Neuron (in vitro differentiated cells): ENCODE measurements around the gene PPP2R3A.
"Not testable (repeated sequence)": the region's sequence is repeated elsewhere in the genome, so short reads cannot be mapped to it uniquely, and the experiment has no call there.

Source experiments
- H2AFZ ChIP-seq: one replicate; pipeline ENCODE4 v1.6.1; 2013; ENCODE audit warnings: low read depth, mild to moderate bottlenecking, inconsistent platforms, low read length, moderate library complexity
- H3K27me3 ChIP-seq: one replicate; pipeline ENCODE4 v1.6.1; 2013; ENCODE audit warnings: low read length; ENCODE audit not compliant: insufficient read depth
- H3K36me3 ChIP-seq: one replicate; pipeline ENCODE4 v1.6.1; 2013; ENCODE audit warnings: low read length; ENCODE audit not compliant: insufficient read depth
- H3K4me1 ChIP-seq: one replicate; pipeline ENCODE4 v1.6.1; 2013; ENCODE audit warnings: low read length; ENCODE audit not compliant: insufficient read depth
- H3K4me3 ChIP-seq: 2 replicates; pipeline ENCODE4 v1.5.1; 2013; ENCODE audit warnings: mild to moderate bottlenecking, low read length, moderate library complexity
- H3K9me3 ChIP-seq: one replicate; pipeline ENCODE4 v1.6.1; 2013; ENCODE audit warnings: low read length

The PPP2R3A gene

DNA sequence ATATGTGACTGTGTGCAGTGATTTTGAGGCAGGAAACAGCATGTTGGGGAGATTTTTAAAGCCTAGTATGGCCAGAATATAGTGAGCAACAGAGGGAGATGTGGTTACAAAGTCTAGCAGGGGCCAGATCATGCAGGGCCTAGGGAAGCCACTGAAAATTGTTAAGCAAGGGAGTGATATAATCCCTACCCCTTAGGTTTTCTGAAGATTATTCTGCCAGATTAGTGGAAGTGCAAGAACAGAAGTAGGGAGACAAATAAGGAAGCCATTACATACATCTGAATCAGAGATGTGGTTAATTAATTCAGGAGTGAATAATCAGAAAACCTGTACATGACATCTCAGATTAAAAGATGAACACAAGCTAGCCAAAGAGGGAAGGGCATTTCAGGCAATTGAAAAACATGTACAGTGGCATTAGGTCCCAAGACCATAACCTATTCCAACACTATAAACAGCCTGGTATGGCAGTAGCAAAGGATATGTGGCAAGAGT lies 175.8 kb downstream of the PPP2R3A start:
- Histone ChIP-seq H3K4me1 (peaks cover 17% of the 10 kb centered on the region), H3K9me3 (no peaks in the 10 kb centered on the region), H2AFZ (no peak overlapping the region), H3K27me3 (no peaks in the 10 kb centered on the region), H3K36me3 (peaks cover 22% of the 10 kb centered on the region), H3K4me3 (no peak overlapping the region)

DNA sequence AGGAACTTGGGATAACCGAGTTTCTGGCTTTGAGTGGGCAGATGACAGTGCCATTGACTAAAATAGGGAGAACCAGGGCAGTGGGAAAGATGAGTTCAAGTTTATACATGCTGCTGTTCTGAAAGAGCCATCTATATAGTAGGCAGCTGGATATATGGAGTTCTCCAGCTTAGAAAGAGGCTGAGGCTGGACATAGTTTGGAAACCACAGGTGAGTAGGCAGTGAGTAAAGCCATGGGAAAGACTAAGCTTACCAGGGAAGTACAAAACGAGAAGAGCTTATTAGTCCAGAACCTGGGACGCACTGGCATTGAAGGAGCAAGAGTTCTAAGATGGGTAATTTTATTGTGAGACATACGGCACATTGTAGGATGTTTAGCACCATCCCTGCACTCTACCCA lies 176.4 kb downstream of the PPP2R3A start:
- Histone ChIP-seq H3K4me1 (peaks cover 17% of the 10 kb centered on the region), H3K36me3 (peaks cover 22% of the 10 kb centered on the region), H2AFZ (no peak overlapping the region), H3K9me3 (no peaks in the 10 kb centered on the region), H3K27me3 (no peaks in the 10 kb centered on the region), H3K4me3 (no peak overlapping the region)

DNA sequence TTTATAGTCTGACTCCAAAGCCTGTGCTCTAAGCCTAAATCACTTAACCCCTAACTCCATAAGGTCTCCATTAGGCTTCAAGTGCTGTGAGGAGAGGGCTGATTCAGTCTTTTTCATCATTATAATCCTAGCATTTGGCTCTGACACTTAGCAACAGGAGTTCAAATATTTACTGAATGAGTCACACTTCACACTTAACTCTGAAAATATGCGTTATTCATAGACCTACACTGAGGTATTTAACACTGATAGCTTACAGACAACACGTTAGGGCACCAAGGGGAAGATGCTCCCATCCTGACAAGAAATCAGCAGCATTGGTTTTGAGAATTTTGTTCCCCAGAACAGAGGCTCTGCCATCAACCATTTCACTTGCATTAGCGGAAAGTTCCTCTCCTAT lies 177.1 kb downstream of the PPP2R3A start:
- H3K27me3 ChIP-seq: no peaks in the 10 kb centered on the region
- H3K4me3 ChIP-seq: no peak overlapping the region
- peaks cover 22% of the 10 kb centered on the region for H3K36me3 ChIP-seq
- no peaks in the 10 kb centered on the region for H3K9me3 ChIP-seq
- no peak overlapping the region for H2AFZ ChIP-seq
- peaks cover 21% of the 10 kb centered on the region for H3K4me1 ChIP-seq

DNA sequence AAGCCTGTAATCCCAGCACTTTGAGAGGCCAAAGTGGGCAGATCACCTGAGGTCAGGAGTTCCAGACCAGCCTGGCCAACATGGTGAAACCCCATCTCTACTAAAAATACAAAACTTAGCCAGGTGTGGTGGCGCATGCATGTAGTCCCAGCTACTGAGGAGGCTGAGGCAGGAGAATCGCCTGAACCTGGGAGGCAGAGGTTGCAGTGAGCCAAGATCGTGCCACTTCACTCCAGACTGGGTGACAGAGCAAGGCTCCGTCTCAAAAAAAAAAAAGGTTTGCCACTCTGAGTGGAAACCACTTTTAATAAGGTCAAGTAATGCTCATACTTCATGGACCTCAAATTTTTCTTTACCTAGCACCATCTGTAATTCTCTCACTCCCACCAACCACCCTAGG lies 178.9 kb downstream of the PPP2R3A start:
- peaks cover 28% of the 10 kb centered on the region for H3K36me3 ChIP-seq
- H3K27me3 ChIP-seq, H3K9me3 ChIP-seq: not testable (repeated sequence)

DNA sequence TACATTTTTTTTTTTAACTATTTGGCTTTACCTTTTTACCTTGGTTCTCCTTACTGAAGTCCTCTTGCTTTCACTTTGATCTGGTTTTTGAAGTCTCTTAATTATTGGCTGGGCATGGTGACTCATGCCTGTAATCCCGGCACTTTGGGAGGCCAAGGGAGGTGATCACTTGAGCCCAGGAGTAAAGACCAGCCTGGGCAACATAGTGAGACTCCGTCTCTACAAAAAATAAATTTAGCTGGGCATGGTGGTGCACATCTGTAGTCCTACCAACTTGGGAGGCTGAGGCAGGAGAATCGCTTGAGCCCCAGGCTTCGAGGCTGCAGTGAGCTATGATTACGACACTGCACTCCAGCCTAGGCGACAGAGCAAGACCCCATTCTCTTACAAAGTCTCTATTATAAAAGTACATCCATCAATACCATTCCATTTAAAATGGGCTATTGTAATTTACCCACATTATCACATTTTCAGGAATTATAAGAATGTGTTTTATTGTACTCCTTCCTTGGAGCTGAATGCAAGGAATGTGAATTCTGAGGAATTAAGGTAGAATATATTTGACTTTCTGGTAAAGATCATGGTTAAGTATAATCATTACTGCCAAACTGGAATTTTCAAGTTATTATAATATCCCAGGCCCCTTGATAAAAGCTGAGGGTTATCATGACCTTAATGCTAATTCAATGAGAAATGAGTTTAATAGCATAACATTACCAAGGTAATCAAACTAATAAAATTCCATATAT lies 181.6 kb downstream of the PPP2R3A start:
- H2AFZ ChIP-seq: no peak overlapping the region
- no peaks in the 10 kb centered on the region for H3K27me3 ChIP-seq
- no peaks in the 10 kb centered on the region for H3K9me3 ChIP-seq
- H3K4me1 ChIP-seq: peaks cover 17% of the 10 kb centered on the region
- H3K4me3 ChIP-seq: no peak overlapping the region
- H3K36me3 ChIP-seq: peaks cover 40% of the 10 kb centered on the region

More for the DNA sequence above, 178.9 kb downstream of the PPP2R3A start:
- not testable (repeated sequence) for H2AFZ ChIP-seq, H3K4me3 ChIP-seq
- H3K4me1 ChIP-seq: peaks cover 23% of the 10 kb centered on the region

DNA sequence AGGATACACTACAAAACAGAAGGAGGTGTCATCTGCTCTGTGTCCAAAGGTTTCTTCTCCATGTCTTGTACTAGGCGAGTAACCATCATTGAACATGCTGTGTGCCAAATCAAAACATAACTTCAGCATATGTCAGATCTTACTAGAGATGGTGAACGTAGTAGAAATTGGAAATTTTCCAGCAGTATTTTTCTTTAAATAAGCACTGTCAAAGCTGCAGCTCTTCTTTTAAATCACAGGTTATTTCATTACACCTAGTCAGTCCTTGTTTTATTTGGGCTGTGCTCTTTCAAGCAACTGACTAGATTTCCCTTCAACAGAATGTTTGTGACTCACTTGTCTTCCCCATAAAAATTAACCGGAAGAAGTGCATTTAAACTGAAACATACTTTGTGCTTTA lies 184.1 kb downstream of the PPP2R3A start:
- Histone ChIP-seq H3K36me3 (peaks cover 41% of the 10 kb centered on the region), H3K9me3 (no peaks in the 10 kb centered on the region), H2AFZ (no peak overlapping the region), H3K4me3 (no peak overlapping the region), H3K27me3 (no peaks in the 10 kb centered on the region), H3K4me1 (peaks cover 7% of the 10 kb centered on the region)

DNA sequence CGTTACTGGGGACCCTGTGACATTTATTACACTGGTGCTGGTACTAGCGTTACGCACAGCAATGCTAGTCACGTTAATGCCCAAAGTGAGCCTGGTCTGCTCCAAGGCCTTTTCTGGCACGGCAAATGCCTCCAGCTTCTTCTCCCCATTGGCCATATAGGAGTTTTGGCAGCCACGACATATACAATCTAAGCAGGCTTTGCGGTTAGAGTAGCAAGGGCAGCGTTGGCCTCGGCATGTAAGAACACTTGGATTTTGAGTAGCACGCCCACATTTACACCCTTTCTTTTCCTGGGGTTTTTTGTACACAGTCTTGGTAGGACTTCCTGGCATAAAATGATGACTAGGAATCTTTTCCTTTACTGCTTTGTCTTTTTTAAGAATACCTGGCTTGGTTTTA lies 185.7 kb downstream of the PPP2R3A start:
- Histone ChIP-seq H3K27me3 (no peaks in the 10 kb centered on the region), H2AFZ (no peak overlapping the region), H3K4me3 (no peak overlapping the region), H3K4me1 (peaks cover 7% of the 10 kb centered on the region), H3K9me3 (peaks cover 3% of the 10 kb centered on the region), H3K36me3 (peaks cover 28% of the 10 kb centered on the region)

DNA sequence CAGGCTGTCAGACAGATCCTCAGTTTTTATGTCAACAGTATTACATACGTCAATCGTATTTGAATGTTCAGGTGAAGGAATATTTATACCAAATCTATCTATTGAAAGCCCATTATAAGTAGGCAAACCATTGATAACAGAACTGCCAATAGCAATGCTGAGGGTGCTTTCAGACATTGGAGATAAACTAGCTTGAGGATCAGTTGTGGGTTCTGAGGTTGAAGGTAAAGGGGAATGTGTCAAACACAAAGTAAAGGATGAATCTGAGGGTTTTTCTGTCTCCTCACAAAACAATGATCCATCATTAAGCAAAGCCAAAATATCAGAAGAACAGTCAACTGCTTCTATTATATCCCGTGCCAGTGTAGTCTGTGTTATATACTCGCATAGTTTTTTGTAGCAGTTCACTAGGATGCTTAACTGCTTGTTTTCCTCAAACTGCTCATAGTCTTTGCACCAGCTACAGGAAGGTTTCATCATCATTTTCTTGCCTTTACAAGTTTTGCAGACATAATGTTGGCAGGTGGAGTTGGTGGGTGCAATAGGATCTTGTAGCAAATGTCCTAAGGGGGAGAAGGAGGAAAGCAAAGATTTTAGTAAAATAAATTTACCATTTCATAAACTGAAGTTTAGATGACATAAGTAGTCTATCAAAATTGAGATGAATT lies 186.8 kb downstream of the PPP2R3A start:
- Histone ChIP-seq H2AFZ (no peak overlapping the region), H3K4me3 (no peak overlapping the region), H3K36me3 (peaks cover 28% of the 10 kb centered on the region)

DNA sequence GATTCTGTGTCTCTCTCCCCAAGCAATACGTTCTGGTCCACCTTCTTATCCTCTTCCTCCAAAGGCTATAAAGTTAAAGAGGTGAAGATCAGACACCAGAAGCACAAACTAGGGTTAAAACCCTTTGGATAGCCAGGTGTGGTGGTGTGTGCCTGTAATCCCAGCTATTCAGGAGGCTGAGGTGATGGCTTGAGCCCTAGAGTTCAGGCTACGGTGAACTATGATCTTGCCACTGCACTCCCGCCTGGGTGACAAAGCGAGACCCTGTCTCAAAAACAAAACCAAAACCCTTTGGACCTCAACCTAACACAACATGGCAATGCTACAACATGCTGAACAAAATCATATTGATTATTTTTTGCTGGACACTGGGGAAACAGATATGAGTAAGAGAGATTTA lies 187.4 kb downstream of the PPP2R3A start:
- H3K9me3 ChIP-seq: peaks cover 3% of the 10 kb centered on the region
- H3K4me3 ChIP-seq: no peak overlapping the region
- no peaks in the 10 kb centered on the region for H3K4me1 ChIP-seq
- no peak overlapping the region for H2AFZ ChIP-seq
- peaks cover 24% of the 10 kb centered on the region for H3K36me3 ChIP-seq
- H3K27me3 ChIP-seq: no peaks in the 10 kb centered on the region

More for the DNA sequence above, 186.8 kb downstream of the PPP2R3A start:
- peaks cover 4% of the 10 kb centered on the region for H3K4me1 ChIP-seq
- no peaks in the 10 kb centered on the region for H3K27me3 ChIP-seq
- peaks cover 3% of the 10 kb centered on the region for H3K9me3 ChIP-seq

DNA sequence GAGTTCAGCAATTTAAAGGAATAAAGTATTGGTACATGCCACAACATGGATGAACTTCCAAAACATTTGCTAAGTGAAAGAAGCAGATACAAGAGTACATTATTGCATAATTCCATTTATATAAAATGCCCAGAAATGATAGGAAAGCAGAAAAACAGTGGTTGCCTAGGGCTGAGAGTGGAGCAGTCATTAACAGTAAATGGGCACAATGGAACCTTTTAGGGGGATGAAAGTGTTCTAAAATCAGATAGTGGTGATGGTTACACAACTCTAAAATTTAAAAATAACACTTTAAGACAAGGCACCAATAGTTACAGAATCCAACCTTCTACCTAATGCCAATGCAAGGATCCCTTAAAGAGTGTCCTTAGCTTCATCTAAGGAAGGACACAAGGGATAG lies 196.0 kb downstream of the PPP2R3A start:
- Histone ChIP-seq H2AFZ (no peak overlapping the region), H3K27me3 (no peaks in the 10 kb centered on the region), H3K36me3 (no peaks in the 10 kb centered on the region), H3K9me3 (no peaks in the 10 kb centered on the region), H3K4me3 (no peak overlapping the region), H3K4me1 (peaks cover 5% of the 10 kb centered on the region)

DNA sequence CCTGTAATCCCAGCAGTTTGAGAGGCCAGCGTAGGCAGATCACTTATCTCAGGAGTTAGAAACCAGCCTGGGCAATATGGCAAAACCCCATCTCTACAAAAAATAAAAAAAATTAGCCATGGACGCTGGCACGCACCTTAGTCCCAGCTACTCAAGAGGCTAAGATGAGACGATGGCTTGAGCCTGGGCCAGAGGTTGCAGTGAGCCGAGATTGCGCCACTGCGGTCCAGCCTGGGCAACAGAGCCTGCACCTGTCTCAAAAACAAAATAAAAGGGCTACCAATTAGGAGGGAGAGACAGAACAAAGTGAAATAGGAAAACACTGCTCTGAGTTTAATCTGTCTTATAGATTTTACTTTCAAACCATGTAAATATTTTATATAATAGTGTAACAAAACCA lies 196.8 kb downstream of the PPP2R3A start:
- H3K4me1 ChIP-seq: peaks cover 5% of the 10 kb centered on the region
- no peak overlapping the region for H3K4me3 ChIP-seq

DNA sequence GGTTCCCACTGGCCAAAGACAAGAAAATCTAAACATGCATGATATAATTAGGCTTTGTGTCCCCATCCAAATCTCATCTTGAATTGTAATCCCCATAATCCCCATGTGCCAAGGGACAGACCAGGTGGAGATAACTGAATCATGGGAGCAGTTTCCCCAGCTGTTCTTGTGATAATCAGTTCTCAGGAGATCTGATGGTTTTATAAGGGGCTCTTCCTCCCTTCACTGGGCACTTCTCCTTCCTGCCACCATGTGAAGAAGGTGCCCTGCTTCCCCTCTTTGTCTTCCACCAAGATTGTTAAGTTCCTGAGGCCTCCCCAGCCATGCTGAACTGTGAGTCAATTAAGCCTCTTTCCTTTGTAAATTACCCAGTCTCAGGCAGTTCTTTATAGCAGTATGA lies 198.1 kb downstream of the PPP2R3A start:
- not testable (repeated sequence) for H3K9me3 ChIP-seq, H3K4me3 ChIP-seq, H3K4me1 ChIP-seq, H3K27me3 ChIP-seq, H3K36me3 ChIP-seq, H2AFZ ChIP-seq

More for the DNA sequence above, 196.8 kb downstream of the PPP2R3A start:
- no peak overlapping the region for H2AFZ ChIP-seq
- H3K27me3 ChIP-seq: no peaks in the 10 kb centered on the region
- H3K36me3 ChIP-seq: no peaks in the 10 kb centered on the region
- no peaks in the 10 kb centered on the region for H3K9me3 ChIP-seq

DNA sequence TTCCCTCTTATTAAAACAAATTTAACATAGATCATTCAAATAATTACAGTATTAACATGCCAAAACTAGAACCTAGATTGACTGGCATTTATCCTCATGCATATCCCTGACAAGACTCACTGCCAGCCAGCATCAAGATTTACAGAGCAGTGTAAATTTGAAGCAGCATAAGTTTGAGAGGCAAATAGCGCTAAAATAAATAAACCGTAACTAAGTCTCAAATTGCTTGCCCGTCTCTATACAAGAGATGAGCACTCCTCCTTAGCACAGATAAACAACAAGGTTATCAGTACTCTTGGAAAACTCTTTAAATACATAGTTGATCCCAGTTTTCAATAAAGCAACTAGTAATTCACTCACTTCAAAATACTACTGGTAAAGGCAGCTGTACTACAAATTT lies 201.0 kb downstream of the PPP2R3A start:
- H3K4me3 ChIP-seq: no peak overlapping the region
- H2AFZ ChIP-seq: no peak overlapping the region
- peaks cover 5% of the 10 kb centered on the region for H3K4me1 ChIP-seq
- no peaks in the 10 kb centered on the region for H3K9me3 ChIP-seq
- no peaks in the 10 kb centered on the region for H3K36me3 ChIP-seq
- no peaks in the 10 kb centered on the region for H3K27me3 ChIP-seq
